CD4-positive, alpha-beta T cell treated with Interleukin-10 for 1 hour (primary cell): ENCODE measurements around the gene TPK1.
"Not testable (repeated sequence)": the region's sequence is repeated elsewhere in the genome, so short reads cannot be mapped to it uniquely, and the experiment has no call there.

ENCODE experiments used
- DNase-seq: peaks from one replicate; pipeline ENCODE4 v3.0.0-alpha.2; 2020

TPK1 gene

DNA sequence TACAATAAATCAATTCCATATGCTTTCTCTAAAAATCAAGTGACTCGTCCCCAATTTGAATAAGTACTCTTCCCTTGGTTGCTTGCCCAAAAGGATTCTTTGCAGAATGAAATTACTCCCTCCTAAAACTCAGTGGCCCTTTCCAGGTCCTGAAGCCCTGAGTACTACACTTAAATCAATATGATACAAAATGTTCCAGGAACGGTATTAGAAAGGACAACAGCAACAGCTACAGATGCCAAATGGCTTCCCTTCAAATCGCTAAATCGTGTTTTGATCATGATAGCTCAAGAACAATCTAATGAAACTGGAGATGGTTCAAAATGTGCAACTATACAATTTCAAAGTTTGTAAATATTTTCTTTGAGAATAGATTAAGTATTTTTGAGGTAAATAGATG lies 59.4 kb downstream of the TPK1 start:
- no peak for DNase-seq

DNA sequence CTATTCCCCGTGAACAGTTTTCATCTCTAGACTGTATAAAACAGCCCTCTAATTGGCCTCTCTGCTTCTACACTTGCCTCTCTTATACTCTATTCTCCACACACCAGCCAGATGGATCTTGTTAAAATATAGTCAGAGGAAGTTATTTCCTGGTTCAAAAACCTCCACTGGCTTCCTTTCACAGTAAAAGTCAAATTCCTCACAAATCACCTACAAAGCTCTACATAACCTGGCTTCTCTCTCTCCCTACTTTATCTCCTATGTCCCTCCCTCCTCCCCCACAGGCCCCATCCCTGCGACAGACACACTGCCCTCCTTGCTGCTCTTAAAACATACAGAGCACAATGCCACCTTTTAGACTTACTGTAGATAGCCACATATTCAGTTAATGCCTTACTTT lies 60.1 kb downstream of the TPK1 start:
- no peak for DNase-seq

DNA sequence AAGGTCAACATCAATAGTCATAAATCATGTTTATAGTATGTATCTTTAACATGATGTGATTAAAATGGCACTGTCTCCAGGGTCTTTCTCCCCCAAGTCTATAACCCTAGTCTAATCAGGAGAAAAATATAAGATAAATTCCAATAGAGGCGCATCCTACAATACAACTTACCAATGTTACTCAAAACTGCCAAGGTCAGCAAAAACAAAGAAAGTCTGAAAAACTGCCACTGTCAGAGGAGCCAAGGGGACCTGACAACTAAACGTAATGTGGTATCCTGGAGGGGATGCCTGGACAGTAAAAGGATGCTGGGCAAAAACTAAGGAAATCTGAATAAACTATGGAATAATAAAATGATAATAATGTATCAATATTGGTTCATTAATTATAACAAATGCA lies 63.9 kb downstream of the TPK1 start:
- DNase-seq = no peak

DNA sequence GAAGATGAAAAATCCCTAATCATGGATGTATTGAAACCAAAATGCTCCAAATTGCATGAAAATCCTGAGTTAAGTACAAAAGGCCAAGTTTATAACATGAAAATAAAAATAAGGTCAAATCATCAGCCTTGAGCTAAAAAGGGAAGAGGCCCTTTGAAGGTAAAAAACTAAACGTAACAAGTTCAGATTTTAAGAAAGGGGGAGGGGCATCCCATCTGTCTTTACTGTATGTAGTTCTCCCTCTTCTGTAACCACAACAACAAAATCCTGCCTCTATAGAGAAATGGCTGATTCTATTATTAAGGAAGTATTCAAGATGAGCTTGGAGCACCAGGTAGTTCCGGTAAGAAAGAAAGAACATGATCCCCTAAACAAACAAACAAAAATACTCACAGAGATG lies 64.7 kb downstream of the TPK1 start:
- DNase-seq = no peak

DNA sequence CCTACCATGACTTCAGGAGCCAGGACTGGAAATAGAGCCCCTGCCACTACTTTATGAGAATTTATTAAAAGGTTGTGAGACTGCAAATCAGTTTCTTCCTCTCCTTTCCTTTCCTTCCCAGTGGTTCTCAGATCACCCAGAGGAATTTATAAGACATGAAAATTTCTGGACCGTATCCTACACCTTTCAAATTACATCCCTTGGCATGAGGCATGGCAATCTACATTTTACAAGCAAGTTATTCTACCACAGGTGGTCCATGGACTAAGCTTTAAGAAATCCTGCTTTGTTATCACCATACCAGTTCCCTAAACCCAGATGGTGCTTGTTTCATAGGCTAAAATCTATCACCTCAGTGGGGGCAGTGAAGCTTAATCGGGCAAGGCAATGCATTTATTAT lies 66.5 kb downstream of the TPK1 start:
- DNase-seq = no peak

DNA sequence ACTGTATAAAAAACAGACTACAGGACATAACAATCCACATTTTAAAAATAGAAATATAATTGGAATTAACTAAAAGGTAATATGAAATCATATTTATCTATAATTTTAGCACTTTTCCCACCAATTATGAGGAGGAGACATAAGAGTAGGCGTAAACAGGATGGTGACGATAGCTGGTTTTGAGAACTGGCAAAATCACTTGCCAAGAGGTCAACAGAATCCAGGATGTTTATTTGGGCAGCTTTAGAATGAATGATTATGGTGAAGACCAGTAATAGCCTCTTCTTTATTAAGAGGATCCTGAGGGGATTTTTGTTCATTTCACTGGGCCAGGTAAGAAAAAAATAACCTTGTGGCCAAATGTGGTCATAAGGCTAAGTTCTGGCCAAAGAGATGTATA lies 67.2 kb downstream of the TPK1 start:
- no peak for DNase-seq

DNA sequence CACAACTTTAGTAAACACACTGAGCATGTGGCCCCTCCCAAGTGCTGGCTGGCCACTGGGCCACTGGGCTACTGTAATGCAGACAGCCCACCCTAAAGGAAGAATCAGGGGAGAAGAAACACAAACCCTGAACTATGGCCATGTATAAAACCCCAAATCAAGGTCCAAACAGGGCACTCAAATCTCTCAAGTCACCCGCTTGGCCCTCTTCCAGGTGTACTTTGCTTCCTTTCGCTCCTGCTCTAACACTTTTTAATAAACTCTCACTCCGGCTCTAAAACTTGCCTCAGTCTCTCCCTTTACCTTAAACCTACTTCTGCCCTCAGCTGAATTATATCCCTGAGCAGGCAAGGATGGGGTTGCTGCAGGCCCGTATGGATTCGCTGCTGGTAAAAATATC lies 72.6 kb downstream of the TPK1 start:
- DNase-seq = no peak

DNA sequence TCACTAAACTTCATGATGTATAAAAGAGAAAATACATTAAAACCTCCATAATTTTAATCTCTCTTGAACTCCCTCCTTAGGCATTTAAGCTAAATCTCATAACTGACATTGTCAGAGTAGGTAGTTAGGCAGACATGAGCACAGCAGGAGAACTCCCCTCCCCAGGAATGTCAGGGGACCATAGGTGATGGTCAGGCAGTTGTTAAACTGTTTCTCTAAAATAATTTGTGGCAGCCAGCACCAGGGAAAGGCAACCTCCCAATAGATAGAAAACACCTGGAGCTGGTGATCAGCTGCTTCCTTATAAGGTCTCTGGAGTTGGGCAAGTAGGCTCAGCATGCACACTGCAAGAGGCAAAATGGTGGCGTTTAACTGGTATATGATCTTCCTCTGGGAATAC lies 73.0 kb downstream of the TPK1 start:
- no peak for DNase-seq

DNA sequence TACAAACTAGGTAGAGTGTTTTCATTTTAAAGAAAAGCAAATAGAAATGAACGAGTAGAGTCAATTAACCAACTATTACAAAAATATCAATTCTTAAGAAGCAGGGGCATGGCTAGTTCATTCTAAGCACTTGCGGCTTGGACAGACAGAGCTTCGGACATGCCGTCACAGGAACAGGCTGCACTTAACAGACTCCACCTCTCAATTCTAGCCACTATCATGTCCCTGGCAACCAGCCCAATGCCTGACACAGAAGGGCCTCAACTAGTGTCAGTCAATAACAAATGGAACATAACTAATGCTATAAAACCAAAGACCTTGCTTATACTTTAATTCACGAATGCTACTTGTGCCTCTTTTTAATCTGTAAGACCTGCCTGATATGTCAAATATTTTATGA lies 74.4 kb downstream of the TPK1 start:
- no peak for DNase-seq

DNA sequence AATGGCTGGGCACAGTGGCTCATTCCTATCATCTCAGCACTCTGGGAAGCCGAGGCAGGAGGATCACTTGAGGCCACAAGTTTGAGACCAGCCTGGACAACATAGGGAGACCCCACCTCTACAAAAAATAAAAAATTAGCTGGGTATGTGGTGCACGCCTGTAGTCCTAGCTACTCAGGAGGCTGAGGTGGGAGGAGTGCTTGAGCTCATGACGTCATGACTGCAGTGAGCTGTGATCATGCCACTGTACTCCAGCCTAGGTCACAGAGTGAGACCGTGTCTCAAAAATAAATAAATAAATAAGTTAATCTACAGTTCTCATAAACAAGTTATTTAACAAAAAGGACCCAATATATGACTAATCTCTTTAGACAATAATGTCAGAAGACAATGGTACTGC lies 76.2 kb downstream of the TPK1 start:
- DNase-seq = no peak

DNA sequence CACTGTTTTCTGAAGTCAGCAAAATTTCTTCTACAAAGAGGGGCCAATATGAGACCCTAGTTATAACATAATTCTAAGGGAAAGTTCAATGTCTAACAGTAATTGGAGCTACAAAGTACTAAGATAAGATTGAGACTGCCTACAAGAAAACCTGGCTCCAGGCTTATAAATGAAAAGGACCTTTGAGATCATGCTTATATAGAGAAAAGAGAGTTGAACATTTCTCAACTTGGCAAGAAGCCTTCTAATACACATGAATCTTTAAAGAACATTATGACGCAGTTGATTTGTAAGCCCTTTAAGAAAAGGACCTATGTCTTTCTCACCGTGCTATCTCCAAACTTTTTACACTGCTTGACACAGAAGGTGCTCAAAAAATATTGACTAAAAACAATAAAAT lies 87.9 kb downstream of the TPK1 start:
- no peak for DNase-seq

DNA sequence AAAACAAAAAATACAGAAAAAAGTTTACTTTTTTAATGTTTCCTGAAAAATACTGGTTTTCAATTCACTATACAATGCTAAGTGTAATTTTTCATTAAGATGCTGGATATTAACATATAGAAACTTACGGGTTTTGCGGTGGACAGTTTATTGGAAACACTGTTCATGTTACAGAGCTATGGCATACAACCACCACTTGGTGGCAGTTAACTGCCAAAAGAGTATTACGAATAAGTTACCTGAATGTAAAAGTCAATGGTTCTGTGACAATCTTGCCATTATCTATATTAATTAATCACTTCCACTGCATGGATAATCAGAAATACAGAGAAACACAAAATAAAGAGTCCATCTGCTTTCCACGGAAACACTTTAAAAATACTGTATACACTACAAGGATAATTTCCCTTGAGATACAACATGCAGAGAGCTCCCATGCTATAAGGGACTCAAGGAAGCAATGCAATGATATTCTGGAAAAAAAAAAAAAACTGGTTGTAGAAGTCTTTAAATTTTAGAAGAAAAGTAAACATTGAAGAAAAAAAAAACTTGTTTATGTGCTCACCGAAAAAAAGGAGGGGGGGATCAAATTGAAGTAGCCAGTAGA lies 97.0 kb downstream of the TPK1 start:
- DNase-seq = peak; percentile 57

DNA sequence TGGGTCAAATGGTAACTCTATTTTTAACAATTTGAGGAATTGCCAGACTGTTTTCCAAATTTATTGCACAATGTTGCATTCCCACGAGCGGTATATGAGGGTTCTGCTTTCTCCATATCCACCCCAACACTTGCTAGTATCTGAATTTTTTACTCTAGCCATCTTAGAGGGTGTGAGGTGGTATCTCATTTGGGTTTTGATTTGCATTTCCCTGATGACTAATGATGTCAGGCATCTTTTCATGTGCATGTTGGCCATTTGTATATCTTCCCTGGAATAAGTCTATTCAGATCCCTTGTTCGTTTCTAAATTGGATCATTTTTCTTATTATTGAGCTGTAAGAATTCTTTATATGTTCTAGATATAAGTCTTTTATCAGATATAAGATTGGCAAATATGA lies 97.7 kb downstream of the TPK1 start:
- DNase-seq = no peak

DNA sequence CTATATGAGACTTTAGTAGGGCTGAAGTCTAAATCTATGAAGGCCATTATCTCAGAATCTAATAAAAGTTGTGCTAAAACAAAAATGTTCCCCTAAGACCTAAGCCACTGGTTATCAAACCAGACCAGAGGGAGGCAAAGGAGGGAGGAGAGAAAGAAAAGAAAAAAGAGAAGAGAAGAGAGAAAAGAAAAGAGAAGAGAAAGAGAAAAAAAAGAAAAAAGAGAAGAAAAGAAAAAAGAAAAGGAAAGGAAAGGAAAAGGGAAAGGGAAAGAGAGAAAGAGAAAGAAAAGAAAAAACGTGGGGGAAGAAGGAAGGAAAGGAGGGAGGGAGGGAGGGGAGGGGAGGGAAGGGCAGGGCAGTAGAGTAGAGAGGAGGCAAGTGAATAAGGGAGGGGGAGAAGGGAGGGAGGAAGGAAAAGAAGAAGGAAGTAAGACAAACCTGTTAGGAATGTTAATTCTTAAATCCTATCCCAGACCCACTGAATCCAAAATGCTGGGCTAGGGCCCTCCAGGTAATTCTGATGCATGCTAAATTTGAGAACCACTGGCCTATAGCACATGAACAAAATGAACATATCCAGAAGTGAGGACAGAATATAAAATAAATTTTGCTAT lies 98.9 kb downstream of the TPK1 start:
- DNase-seq = no peak

DNA sequence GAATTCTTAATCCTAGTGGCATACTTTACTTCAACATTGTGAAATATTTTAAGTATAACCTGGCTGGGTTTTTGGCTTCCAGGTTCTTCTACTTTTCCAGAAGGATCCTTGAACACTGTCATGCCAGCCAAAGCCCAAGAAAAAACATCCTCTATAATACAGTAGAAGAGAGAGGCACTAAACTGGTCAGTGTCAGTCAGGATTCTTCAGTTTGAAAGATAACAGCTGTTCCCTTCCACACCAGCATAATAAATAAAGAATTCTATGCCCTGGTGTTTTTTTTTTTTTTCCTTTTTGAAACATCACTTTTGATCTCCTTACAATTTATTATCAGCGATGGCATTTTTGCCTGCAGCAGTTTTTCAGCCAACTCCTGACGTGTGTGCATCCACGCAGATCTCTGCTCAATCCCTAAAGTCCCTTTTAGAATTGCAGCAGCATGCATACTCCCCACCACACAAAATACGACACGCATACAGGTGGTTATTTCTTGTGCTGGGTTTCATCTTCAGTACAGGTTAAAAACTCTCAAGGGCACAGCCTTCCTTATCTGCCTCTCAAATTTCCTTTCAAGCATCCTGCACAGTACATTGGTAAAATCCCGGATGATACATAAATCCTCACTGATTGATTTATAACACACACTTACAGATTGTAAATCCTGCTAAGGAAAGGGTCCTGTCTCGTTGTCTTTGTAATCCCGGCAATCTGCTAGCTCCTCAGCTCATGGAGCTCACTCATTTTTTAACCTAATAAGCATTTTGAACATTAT lies 100.2 kb downstream of the TPK1 start:
- DNase-seq = no peak

DNA sequence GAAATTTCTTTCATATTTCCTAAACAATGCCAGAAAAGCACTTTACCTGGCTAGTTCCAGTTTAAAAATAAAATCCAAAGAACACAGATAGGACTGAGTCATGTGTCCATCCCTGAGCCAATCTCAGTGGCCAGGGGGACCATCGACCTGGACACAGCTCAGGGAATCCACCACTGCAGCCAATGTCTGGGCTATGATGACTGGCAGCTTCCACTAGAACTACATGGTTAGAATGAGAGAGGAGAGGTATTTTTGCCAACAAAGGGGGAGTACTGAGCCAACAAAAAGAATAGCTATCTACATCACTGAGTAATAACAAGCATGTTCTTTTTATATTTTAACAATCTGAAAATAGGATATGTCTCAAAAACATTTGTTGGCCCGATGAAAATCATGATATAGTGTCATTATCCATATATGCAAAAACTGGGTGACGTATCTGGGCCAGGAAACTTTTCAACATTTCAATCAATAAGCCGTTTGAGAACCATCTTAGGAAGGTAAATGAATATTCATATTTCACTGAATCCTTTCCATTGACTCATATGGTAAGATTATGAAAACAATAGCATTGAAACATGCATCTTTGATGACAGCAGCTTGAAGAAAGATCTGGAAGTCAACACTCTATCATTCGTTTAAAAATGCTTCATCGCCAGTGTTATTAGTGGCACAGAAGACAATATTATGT lies 104.0 kb downstream of the TPK1 start:
- no peak for DNase-seq

DNA sequence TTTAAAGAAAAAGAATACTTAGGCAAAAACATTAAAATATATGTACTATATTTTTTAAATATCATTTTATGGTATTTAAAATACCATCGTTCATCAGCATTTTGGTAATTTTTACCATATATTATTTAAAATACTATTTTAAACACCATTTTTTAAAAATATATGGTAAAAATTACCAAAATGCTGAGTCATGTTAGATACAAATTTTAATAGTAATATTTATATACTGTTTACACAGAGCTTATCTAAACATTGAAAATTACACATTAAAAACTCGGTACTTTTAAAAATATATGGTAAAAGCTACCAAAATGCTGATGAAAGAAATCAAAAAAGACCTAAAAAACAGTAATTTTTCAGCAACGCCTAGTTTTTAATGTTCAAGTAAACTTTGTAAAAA lies 105.6 kb downstream of the TPK1 start:
- no peak for DNase-seq

DNA sequence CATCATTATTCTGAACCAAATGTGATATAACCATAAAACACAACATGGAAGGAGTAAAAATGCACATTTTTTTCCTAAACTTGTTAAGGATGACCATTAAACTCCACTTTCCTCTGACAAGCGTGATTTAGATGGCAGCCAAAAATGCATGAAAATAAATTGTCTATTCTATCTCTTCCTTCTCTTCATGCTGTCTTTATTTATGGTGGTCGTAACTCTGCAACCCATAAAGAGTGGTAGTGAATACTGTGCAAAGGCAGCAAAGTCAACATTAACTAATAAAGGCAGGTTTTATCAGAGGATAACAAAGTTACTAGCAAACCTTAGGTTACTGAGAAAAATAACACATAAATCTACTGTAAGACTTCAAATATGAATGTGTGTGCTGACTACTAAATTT lies 106.6 kb downstream of the TPK1 start:
- no peak for DNase-seq

DNA sequence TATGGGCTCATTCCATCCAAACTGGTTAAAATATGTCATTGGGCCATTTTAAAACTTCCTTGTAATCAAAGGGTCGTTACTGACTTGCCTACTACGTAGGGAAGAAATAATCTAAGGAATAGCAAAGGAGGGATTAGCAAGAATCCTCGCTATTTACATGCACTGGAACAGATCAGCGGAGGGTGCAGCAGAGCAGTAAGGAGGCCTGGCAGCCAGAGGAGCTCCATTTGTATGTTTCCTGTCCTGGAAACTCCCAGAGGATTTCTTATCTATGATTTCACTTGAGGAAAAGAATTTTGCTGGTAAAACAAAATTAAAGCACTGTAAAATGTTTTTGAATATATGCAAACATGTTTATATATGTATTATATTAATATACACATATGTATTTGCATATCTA lies 107.3 kb downstream of the TPK1 start:
- no peak for DNase-seq

DNA sequence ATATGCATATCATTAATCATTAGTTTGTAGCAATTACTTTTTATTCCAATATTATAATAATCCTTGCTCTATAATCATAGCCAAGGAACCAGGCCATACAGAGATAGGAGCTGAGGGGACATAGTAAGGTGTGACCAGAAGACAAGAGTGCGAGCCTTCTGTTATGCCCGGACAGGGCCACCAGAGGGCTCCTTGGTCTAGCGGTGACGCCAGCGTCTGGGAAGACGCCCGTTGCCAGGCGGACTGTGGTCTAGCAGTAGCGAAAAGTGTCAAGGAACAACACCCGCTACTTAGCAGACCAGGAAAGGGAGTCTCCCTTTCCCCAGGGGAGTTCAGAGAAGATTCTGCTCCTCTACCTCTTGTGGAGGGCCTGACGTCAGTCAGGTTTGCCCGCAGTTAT lies 109.0 kb downstream of the TPK1 start:
- not testable (repeated sequence) for DNase-seq

DNA sequence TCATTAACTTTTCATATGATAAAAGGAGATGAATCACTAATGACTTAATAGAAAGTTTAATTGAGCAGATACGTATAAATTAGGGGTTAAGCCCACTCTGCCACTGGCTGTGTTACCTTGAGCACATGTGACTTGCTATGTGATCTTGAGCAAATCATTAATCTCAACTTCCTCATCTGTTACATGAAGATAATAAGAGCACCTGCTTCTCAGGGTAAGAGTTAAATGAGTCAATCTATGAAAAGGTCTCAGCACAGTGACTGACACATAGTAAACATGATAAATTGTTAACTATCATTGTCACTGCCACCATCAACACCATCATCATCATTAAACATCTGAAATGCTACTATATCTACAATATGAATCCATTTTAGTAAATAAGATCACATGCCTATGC lies 110.8 kb downstream of the TPK1 start:
- DNase-seq = no peak

DNA sequence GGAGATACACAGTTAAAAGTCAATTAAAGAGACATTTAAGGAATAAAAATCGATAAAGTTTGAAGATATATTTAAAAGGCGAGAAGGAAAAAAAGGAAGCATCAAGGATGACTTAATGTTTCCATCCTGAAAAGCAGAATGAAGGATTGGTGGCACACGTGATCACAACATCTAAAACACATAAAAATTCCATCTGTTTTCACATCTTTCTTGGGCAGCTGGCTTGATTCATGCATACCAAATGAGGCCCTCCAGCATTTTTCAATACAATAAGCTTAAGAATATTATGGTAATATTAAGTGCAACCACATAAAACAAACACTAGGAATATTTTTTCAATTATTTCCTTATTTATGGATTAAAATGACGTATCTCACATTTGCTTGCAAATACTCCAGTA lies 112.6 kb downstream of the TPK1 start:
- no peak for DNase-seq

DNA sequence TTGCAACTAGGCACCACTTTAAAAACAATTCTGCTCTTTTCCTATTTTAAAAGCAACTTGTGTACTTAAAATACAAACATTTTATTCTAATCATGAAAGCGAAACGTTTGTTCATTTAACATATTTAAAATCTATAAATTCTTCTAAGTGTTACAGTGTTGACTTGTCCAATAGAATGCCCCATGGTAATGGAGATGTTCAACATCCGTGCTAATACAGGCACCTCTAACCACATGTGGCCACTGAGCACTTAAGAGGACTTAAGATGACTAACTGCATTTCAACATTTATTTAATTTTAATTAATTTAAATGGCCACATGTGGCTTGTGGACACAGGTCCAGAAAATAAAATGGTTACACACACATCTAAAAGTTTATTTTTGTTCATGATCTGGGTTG lies 115.1 kb downstream of the TPK1 start:
- no peak for DNase-seq

DNA sequence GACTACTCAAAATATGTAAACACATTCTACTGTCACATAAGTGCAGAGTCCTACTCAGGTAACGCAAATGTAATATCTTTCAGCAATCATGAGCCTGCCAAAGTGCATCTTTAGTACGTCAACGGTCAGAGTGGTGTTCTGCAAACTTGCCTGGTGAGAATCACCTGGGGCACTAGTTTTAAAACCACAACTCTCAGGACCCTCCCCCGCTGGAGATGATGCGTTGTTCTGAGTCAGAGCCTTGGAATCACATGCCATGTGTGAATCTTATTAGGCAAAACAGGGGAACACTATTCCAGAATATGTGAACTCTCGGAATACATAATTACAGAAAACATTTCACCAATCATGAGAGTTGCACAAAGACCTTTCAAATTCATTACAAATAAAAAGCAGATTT lies 115.7 kb downstream of the TPK1 start:
- DNase-seq = no peak
